Fibroblast of lung (primary cell): ENCODE data around the gene TBRG1.

Source experiments
- EZH2 ChIP-seq: IDR thresholded peaks from 2 replicates; pipeline ENCODE4 v1.5.1; 2012; ENCODE audit warnings: low read length, control low read depth, mild to moderate bottlenecking; ENCODE audit errors: missing control alignments
- TF ChIP-seq, protein P1 (sequence below), 2 donors: IDR thresholded peaks in 1 of 2; conservative IDR thresholded peaks in 1 of 2; 1 replicate in 1 of 2; 2 replicates in 1 of 2; pipeline ENCODE4 v1.5.1; 2011 to 2012; ENCODE audit warnings: low read length in 2 of 2, control low read depth in 1 of 2, inconsistent platforms in 1 of 2, low read depth in 1 of 2, mild to moderate bottlenecking in 1 of 2

DNA sequence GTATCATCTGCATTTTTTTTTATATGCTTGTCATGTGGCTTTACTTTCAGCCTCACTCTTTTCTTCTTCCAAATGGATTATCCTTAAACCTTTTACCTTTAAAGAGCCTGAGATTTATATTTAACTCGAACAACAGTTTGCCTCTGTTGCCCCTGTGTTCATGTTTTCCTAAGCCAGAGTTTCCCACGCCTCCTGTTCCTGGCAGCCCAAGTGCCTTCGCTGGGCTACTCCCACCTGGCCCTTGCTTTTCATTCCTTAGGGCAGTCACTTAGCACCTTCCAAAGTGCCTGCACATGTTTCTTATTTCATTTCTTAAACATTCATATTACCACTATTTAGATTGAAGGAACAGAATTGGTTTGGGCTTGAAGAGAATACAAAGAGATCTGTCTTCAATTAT, 13.3 kb downstream of the TBRG1 start:
- TF ChIP-seq, protein P1, sequence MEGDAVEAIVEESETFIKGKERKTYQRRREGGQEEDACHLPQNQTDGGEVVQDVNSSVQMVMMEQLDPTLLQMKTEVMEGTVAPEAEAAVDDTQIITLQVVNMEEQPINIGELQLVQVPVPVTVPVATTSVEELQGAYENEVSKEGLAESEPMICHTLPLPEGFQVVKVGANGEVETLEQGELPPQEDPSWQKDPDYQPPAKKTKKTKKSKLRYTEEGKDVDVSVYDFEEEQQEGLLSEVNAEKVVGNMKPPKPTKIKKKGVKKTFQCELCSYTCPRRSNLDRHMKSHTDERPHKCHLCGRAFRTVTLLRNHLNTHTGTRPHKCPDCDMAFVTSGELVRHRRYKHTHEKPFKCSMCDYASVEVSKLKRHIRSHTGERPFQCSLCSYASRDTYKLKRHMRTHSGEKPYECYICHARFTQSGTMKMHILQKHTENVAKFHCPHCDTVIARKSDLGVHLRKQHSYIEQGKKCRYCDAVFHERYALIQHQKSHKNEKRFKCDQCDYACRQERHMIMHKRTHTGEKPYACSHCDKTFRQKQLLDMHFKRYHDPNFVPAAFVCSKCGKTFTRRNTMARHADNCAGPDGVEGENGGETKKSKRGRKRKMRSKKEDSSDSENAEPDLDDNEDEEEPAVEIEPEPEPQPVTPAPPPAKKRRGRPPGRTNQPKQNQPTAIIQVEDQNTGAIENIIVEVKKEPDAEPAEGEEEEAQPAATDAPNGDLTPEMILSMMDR (conservative IDR thresholded peaks at IDR 0.05 in 1 of 2, IDR thresholded peaks at IDR 0.05 in 1 of 2; ENCODE audit: low read depth in 1 of 2, low read length in 2 of 2): no peak
- TF ChIP-seq EZH2: no peak
